RWPE2 (cell line): ENCODE results near the gene PDXP.

Experiments used
- ATAC-seq: fragments of 200-7000 bp; cut with Tn5 transposase; 3 replicates; pipeline ENCODE4 v1.9.1; 2021; ENCODE audit warnings: low read depth
- DNase-seq: peaks from one replicate; pipeline ENCODE4 v3.0.0-alpha.2; 2020; ENCODE audit warnings: low spot score
- H3K27ac ChIP-seq: fragments of 450-650 bp; 2 replicates; pipeline ENCODE4 v1.5.1; 2017; ENCODE audit warnings: mild to moderate bottlenecking; ENCODE audit not compliant: poor library complexity, severe bottlenecking
- H3K27me3 ChIP-seq: fragments of 250-450 bp; sonication (Bioruptor Pico); 2 replicates; pipeline ENCODE4 v1.5.1; 2021; ENCODE audit warnings: mild to moderate bottlenecking, moderate library complexity; ENCODE audit not compliant: insufficient read depth, poor library complexity, severe bottlenecking
- H3K36me3 ChIP-seq: fragments of 250-450 bp; sonication (Bioruptor Pico); 2 replicates; pipeline ENCODE4 v1.5.1; 2020; ENCODE audit warnings: low read depth, mild to moderate bottlenecking, moderate library complexity
- H3K4me1 ChIP-seq: fragments of 250-450 bp; sonication (Bioruptor Pico); 2 replicates; pipeline ENCODE4 v1.5.1; 2021; ENCODE audit warnings: mild to moderate bottlenecking, moderate library complexity; ENCODE audit not compliant: insufficient read depth, poor library complexity, severe bottlenecking
- H3K4me3 ChIP-seq: fragments of 250-450 bp; sonication (Bioruptor Pico); 2 replicates; pipeline ENCODE4 v1.5.1; 2021; ENCODE audit warnings: mild to moderate bottlenecking, moderate library complexity; ENCODE audit not compliant: severe bottlenecking
- H3K9me3 ChIP-seq: fragments of 250-450 bp; sonication (Bioruptor Pico); 2 replicates; pipeline ENCODE4 v1.5.1; 2021; ENCODE audit warnings: mild to moderate bottlenecking, moderate library complexity; ENCODE audit not compliant: severe bottlenecking
- CTCF ChIP-seq: fragments of 450-650 bp; IDR thresholded peaks from one replicate; pipeline ENCODE4 v1.5.1; 2017; ENCODE audit warnings: mild to moderate bottlenecking, moderate library complexity; ENCODE audit not compliant: poor library complexity, severe bottlenecking

The PDXP gene

GRCh38 chr22:37632174-37633088, 26.1 kb upstream of the PDXP start:
- Histone ChIP-seq H3K36me3 (no peaks in the 10 kb centered on the region), H3K27me3 (no peaks in the 10 kb centered on the region), H3K4me3 (no peak overlapping the region), H3K9me3 (no peaks in the 10 kb centered on the region), H3K4me1 (no peaks in the 10 kb centered on the region), H3K27ac (no peak overlapping the region)
- TF ChIP-seq CTCF, result no peak
- DNase-seq (peak; percentile 54), ATAC-seq (no peak)

GRCh38 chr22:37633089-37633624, 25.4 kb upstream of the PDXP start:
- no peak for TF ChIP-seq CTCF
- no peak overlapping the region for H3K4me3 ChIP-seq
- H3K4me1 ChIP-seq, result no peaks in the 10 kb centered on the region
- no peaks in the 10 kb centered on the region for H3K36me3 ChIP-seq
- no peak for ATAC-seq
- no peak overlapping the region for H3K27ac ChIP-seq
- H3K9me3 ChIP-seq, result no peaks in the 10 kb centered on the region
- H3K27me3 ChIP-seq, result no peaks in the 10 kb centered on the region
- no peak for DNase-seq

GRCh38 chr22:37633625-37634416, 24.7 kb upstream of the PDXP start:
- H3K9me3 ChIP-seq, result no peaks in the 10 kb centered on the region
- TF ChIP-seq CTCF, result no peak
- no peak overlapping the region for H3K27ac ChIP-seq
- H3K27me3 ChIP-seq, result no peaks in the 10 kb centered on the region
- H3K4me1 ChIP-seq, result no peaks in the 10 kb centered on the region
- H3K36me3 ChIP-seq, result no peaks in the 10 kb centered on the region
- DNase-seq (no peak), ATAC-seq (no peak)
- H3K4me3 ChIP-seq, result no peak overlapping the region

GRCh38 chr22:37634417-37634924, 24.1 kb upstream of the PDXP start:
- Histone ChIP-seq H3K27me3 (no peaks in the 10 kb centered on the region), H3K4me1 (peaks cover 2% of the 10 kb centered on the region), H3K9me3 (no peaks in the 10 kb centered on the region), H3K36me3 (no peaks in the 10 kb centered on the region), H3K27ac (no peak overlapping the region), H3K4me3 (no peak overlapping the region)
- ATAC-seq (peak; percentile 25; the same call in 2 of the 3 replicates), DNase-seq (no peak)
- TF ChIP-seq CTCF, result peak; percentile 41
